ENCODE measurements around the gene NECTIN1.

NECTIN1 gene

DNA sequence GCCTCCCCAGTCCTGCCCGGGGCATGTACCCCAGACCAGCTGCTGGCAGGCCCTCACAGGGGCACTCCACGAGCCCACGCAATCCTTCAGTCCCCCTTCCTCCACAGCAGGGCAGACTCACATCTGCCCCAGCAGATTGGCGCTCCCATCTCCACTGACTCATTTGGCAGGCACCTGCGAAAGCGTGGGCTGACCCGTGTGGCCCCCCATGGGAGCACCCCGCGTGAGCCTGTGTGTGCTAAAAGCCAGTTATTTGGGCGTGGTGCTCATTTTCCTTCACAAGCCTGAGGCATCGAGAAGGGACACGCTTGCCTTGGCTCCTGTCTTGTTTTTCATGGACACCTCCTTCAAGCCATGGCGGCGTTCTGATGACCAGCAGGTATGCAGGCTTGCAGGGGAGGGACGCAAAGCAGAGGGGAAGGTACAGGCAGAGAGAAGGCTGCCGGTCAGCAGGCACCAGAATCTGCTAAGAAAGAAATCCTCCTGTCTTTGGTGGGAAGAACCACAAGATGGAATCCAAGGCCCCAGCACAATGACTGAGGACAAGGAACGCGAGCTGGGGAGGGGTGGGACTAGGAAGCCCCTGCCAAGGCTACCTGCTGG is 8.6 kb downstream of the NECTIN1 start:
- TF ChIP-seq, protein P1, sequence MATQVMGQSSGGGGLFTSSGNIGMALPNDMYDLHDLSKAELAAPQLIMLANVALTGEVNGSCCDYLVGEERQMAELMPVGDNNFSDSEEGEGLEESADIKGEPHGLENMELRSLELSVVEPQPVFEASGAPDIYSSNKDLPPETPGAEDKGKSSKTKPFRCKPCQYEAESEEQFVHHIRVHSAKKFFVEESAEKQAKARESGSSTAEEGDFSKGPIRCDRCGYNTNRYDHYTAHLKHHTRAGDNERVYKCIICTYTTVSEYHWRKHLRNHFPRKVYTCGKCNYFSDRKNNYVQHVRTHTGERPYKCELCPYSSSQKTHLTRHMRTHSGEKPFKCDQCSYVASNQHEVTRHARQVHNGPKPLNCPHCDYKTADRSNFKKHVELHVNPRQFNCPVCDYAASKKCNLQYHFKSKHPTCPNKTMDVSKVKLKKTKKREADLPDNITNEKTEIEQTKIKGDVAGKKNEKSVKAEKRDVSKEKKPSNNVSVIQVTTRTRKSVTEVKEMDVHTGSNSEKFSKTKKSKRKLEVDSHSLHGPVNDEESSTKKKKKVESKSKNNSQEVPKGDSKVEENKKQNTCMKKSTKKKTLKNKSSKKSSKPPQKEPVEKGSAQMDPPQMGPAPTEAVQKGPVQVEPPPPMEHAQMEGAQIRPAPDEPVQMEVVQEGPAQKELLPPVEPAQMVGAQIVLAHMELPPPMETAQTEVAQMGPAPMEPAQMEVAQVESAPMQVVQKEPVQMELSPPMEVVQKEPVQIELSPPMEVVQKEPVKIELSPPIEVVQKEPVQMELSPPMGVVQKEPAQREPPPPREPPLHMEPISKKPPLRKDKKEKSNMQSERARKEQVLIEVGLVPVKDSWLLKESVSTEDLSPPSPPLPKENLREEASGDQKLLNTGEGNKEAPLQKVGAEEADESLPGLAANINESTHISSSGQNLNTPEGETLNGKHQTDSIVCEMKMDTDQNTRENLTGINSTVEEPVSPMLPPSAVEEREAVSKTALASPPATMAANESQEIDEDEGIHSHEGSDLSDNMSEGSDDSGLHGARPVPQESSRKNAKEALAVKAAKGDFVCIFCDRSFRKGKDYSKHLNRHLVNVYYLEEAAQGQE (IDR thresholded peaks at IDR 0.05; ENCODE audit: insufficient replicate concordance, low read depth) = no peak
- peak; percentile 36; the same call in 1 of the 2 replicates for TF ChIP-seq POLR2AphosphoS5 (IDR thresholded peaks at IDR 0.05; ENCODE audit: low read depth)
- H3K27me3 ChIP-seq (ENCODE audit: insufficient read depth, poor library complexity, severe bottlenecking) = no peaks in the 10 kb centered on the region
- H3K27ac ChIP-seq (replicated peaks) = no peak overlapping the region
- DNase-seq (ENCODE audit: low read depth in 1 of 2, low spot score in 1 of 2) = no peak
- no peak overlapping the region for H3K4me3 ChIP-seq (replicated peaks; ENCODE audit: insufficient read depth, low read length)

- DNase-seq (ENCODE audit: low read depth in 1 of 2, low spot score in 1 of 2) = no peak
- TF ChIP-seq CTCF (IDR thresholded peaks at IDR 0.05; ENCODE audit: insufficient read depth, low read length) (no peak), GABPA (IDR thresholded peaks at IDR 0.05; ENCODE audit: low read depth) (no peak), SPI1 (IDR thresholded peaks at IDR 0.05; ENCODE audit: borderline replicate concordance, low read depth) (no peak), POLR2AphosphoS5 (IDR thresholded peaks at IDR 0.05; ENCODE audit: low read depth) (no peak)
- TF ChIP-seq, protein P1 (IDR thresholded peaks at IDR 0.05; ENCODE audit: insufficient replicate concordance, low read depth) = no peak
- Histone ChIP-seq H3K27me3 (ENCODE audit: insufficient read depth, poor library complexity, severe bottlenecking) (no peaks in the 10 kb centered on the region), H3K4me3 (replicated peaks; ENCODE audit: insufficient read depth, low read length) (no peak overlapping the region), H3K27ac (replicated peaks) (no peak overlapping the region)
Measured at GRCh38 chr11:119717839-119718534, 11.0 kb downstream of the NECTIN1 start.

DNA sequence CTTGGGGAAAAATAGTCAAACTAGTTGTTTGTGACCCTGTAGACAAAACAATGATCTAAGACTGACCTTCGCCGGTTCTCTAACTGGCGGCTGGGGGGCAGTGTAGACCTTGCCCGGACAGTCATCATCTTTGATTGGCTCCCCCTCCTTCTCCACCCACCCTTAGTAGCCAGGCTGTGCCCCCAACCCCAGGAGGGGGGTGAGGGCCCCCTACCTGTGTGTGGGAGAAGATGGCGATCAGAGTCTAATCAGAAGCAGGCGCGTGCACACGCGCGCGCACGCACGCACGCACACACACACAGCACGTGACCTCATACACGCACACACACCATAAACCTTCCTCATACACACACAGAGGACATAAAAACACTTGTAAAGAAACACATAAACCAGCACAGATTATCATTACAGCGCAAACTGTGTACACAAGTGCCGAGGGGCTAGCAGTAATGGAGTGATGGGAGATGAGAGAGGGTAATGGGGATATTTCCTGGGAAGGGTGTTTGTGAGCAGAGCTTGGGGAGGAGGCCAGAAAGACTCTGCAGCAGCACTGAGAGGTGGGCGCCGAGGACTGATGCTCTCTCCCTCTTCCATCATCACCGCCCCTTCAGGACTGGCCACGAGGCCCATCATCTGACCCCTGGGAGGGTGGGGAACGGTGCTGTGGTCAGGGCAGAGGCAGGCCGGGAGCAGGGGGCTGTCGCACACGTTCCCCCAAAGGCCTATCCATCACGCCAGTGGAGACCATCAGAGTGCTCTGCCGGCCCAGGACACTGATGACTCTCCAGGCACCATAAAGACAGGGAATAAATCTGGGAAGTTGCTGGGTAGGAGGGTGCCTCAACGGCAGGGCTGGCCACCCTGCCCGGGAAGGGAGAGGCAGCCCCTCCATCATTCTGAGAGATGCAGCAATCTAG is 12.2 kb downstream of the NECTIN1 start:
- TF ChIP-seq, protein P1 (IDR thresholded peaks at IDR 0.05; ENCODE audit: insufficient replicate concordance, low read depth) = no peak
- no peak for TF ChIP-seq GABPA (IDR thresholded peaks at IDR 0.05; ENCODE audit: low read depth)
- no peak for TF ChIP-seq SPI1 (IDR thresholded peaks at IDR 0.05; ENCODE audit: borderline replicate concordance, low read depth)
- no peak for TF ChIP-seq CTCF (IDR thresholded peaks at IDR 0.05; ENCODE audit: insufficient read depth, low read length)
- TF ChIP-seq POLR2AphosphoS5 (IDR thresholded peaks at IDR 0.05; ENCODE audit: low read depth) = no peak
- no peak for DNase-seq (ENCODE audit: low read depth in 1 of 2, low spot score in 1 of 2)
- no peak overlapping the region for H3K4me3 ChIP-seq (replicated peaks; ENCODE audit: insufficient read depth, low read length)
- H3K27ac ChIP-seq (replicated peaks) = no peak overlapping the region
- no peaks in the 10 kb centered on the region for H3K27me3 ChIP-seq (ENCODE audit: insufficient read depth, poor library complexity, severe bottlenecking)
